HCT116 (cell line): Measurements from ENCODE around the gene PDCD10. TPM values are rescaled to one million over a fixed set of nuclear protein-coding genes. Genes with fewer than 3 reads are reported as not detected.

Experiments used
- ATAC-seq: fragments of 200-7000 bp; cut with Tn5 transposase; 2 replicates; pipeline ENCODE4 v1.9.1; 2020; ENCODE audit warnings: mild to moderate bottlenecking, moderate library complexity
- BruUV-seq: library from RNA; stranded (reverse); fragments of 400-500 nt; replicated peaks from 2 replicates; lab custom pipeline; 2021; lab: Mats Ljungman, UMichigan
- CTCF ChIA-PET: fragments of 300-600 bp; sonication (Branson Sonifier 250); formaldehyde crosslinking; loops from one replicate; lab custom pipeline; 2021; ENCODE audit warnings: antibody characterized with exemption; lab: Charles Lee
- POLR2A ChIA-PET: fragments of 300-600, 350-600 bp; sonication (Branson Sonifier 250); formaldehyde crosslinking; loops from one replicate; lab custom pipeline; 2021; ENCODE audit warnings: antibody characterized with exemption; lab: Charles Lee
- RAD21 ChIA-PET, 2 experiments: fragments of 300-600 bp; sonication (Branson Sonifier 250); formaldehyde crosslinking; loops; one replicate each; lab custom pipeline; 2023; ENCODE audit warnings: low total read pairs in 2 of 2; ENCODE audit not compliant: uncharacterized antibody in 2 of 2, unreplicated experiment in 2 of 2, low non-redundant PET in 1 of 2; lab: Charles Lee
- DNase-seq: peaks from one replicate; pipeline ENCODE4 v3.0.0-alpha.2; 2010; ENCODE audit warnings: low read depth, low spot score
- H2AFZ ChIP-seq: fragments of 200-600 bp; shearing (Covaris generic), sonication (generic); 2 replicates; pipeline ENCODE4 v1.6.1; 2017; ENCODE audit warnings: low read depth, mixed run types, mixed read lengths, antibody characterized with exemption, low read length; ENCODE audit not compliant: poor library complexity, severe bottlenecking
- H3K27ac ChIP-seq: 2 replicates; pipeline ENCODE4 v1.5.1; 2012; ENCODE audit warnings: low read depth, low read length
- H3K27me3 ChIP-seq: fragments of 200-600 bp; sonication (generic); 2 replicates; pipeline ENCODE4 v1.6.1; 2016; ENCODE audit warnings: mixed run types, low read length, mixed read lengths; ENCODE audit not compliant: insufficient read depth
- H3K36me3 ChIP-seq, 2 experiments: fragments of 200-500 bp in 1 of 2; fragments of 200-600 bp in 1 of 2; sonication (Bioruptor generic) in 1 of 2; sonication (generic) in 1 of 2; 2 replicates each; pipeline versions ENCODE4 v1.5.1 to v1.6.1; 2014 to 2016; ENCODE audit warnings: low read length in 2 of 2, inconsistent platforms in 1 of 2, mixed read lengths in 1 of 2, mixed run types in 1 of 2; ENCODE audit not compliant: insufficient read depth in 2 of 2, control insufficient read depth in 1 of 2
- H3K4me1 ChIP-seq, 2 experiments: fragments of 200-600 bp in 1 of 2; sonication (generic) in 1 of 2; 2 replicates each; pipeline versions ENCODE4 v1.5.1 to v1.6.1; 2012 to 2017; ENCODE audit warnings: low read length in 2 of 2, inconsistent platforms in 1 of 2, mild to moderate bottlenecking in 1 of 2, mixed read lengths in 1 of 2, mixed run types in 1 of 2, moderate library complexity in 1 of 2; ENCODE audit not compliant: insufficient read depth in 2 of 2, control insufficient read depth in 1 of 2
- H3K4me2 ChIP-seq: fragments of 200-600 bp; sonication (generic); 2 replicates; pipeline ENCODE4 v1.6.1; 2017; ENCODE audit warnings: mixed run types, low read length, mixed read lengths
- H3K4me3 ChIP-seq, 2 experiments: fragments of 200-600 bp in 1 of 2; sonication (generic) in 1 of 2; replicated peaks in 1 of 2; 2 replicates each; pipeline ENCODE4 v1.5.1; 2011 to 2016; ENCODE audit warnings: low read length in 2 of 2, control low read depth in 1 of 2, low read depth in 1 of 2, mild to moderate bottlenecking in 1 of 2, mixed read lengths in 1 of 2, mixed run types in 1 of 2
- H3K79me2 ChIP-seq: fragments of 200-600 bp; sonication (generic); 2 replicates; pipeline ENCODE4 v1.6.1; 2017; ENCODE audit warnings: mild to moderate bottlenecking, mixed run types, low read length, moderate library complexity, mixed read lengths; ENCODE audit not compliant: insufficient read depth
- H3K9ac ChIP-seq: fragments of 200-600 bp; sonication (generic); 2 replicates; pipeline ENCODE4 v1.6.1; 2016; ENCODE audit warnings: low read length, mixed read lengths
- H3K9me2 ChIP-seq: fragments of 200-600 bp; sonication (generic), shearing (Covaris generic); 2 replicates; pipeline ENCODE4 v1.6.1; 2017; ENCODE audit warnings: mixed run types, mild to moderate bottlenecking, moderate library complexity; ENCODE audit not compliant: insufficient read depth
- H3K9me3 ChIP-seq, 2 experiments: fragments of 200-500 bp in 1 of 2; fragments of 200-600 bp in 1 of 2; sonication (Bioruptor generic) in 1 of 2; sonication (generic) in 1 of 2; 2 replicates each; pipeline ENCODE4 v1.6.1; 2014 to 2017; ENCODE audit warnings: low read length in 2 of 2, mixed read lengths in 2 of 2, inconsistent platforms in 1 of 2, low read depth in 1 of 2, mild to moderate bottlenecking in 1 of 2, mixed run types in 1 of 2, moderate library complexity in 1 of 2; ENCODE audit not compliant: control insufficient read depth in 1 of 2, insufficient read depth in 1 of 2
- H4K20me1 ChIP-seq: fragments of 200-600 bp; sonication (generic), shearing (Covaris generic); 2 replicates; pipeline ENCODE4 v1.6.1; 2017; ENCODE audit warnings: mixed run types, mild to moderate bottlenecking, moderate library complexity; ENCODE audit not compliant: insufficient read depth
- ATF3 ChIP-seq: IDR thresholded peaks from 2 replicates; pipeline ENCODE4 v1.6.1; 2012
- CBX3 ChIP-seq: IDR thresholded peaks from 2 replicates; pipeline ENCODE4 v1.6.1; 2012; ENCODE audit warnings: low read depth
- EGR1 ChIP-seq: IDR thresholded peaks from 2 replicates; pipeline ENCODE4 v1.6.1; 2012; ENCODE audit warnings: low read depth
- ELF1 ChIP-seq: IDR thresholded peaks from 2 replicates; pipeline ENCODE4 v1.6.1; 2012; ENCODE audit warnings: low read depth, borderline replicate concordance
- EZH2 ChIP-seq: fragments of 200-600 bp; sonication (generic); IDR thresholded peaks from 2 replicates; pipeline ENCODE4 v1.6.1; 2017; ENCODE audit warnings: antibody characterized with exemption, mixed run types
- EZH2phosphoT487 ChIP-seq: fragments of 200-600 bp; IDR thresholded peaks from 2 replicates; pipeline ENCODE4 v1.6.1; 2018; ENCODE audit warnings: antibody characterized with exemption, borderline replicate concordance
- FOSL1 ChIP-seq: IDR thresholded peaks from 2 replicates; pipeline ENCODE4 v1.6.1; 2012; ENCODE audit warnings: low read depth
- JUND ChIP-seq: IDR thresholded peaks from 2 replicates; pipeline ENCODE4 v1.6.1; 2012
- POLR2A ChIP-seq: IDR thresholded peaks from 2 replicates; pipeline ENCODE4 v1.7.0; 2011; ENCODE audit warnings: borderline replicate concordance; ENCODE audit not compliant: insufficient read depth, insufficient read length; ENCODE audit errors: extremely low read depth
- RAD21 ChIP-seq: IDR thresholded peaks from 2 replicates; pipeline ENCODE4 v1.6.1; 2012; ENCODE audit warnings: low read depth, mild to moderate bottlenecking
- REST ChIP-seq: IDR thresholded peaks from 2 replicates; pipeline ENCODE4 v1.6.1; 2012; ENCODE audit warnings: low read depth
- SP1 ChIP-seq: IDR thresholded peaks from 2 replicates; pipeline ENCODE4 v1.6.1; 2012; ENCODE audit warnings: low read depth
- TCF7L2 ChIP-seq: IDR thresholded peaks from 2 replicates; pipeline ENCODE4 v1.7.0; 2011; ENCODE audit warnings: borderline replicate concordance, inconsistent platforms; ENCODE audit not compliant: insufficient read depth, insufficient read length; ENCODE audit errors: extremely low read depth
- YY1 ChIP-seq: IDR thresholded peaks from 2 replicates; pipeline ENCODE4 v1.6.1; 2011; ENCODE audit warnings: low read length, low read depth, moderate library complexity, mild to moderate bottlenecking; ENCODE audit not compliant: insufficient replicate concordance; ENCODE audit errors: extremely low read depth
- ZFX ChIP-seq: fragments of 450-650 bp; IDR thresholded peaks from 2 replicates; pipeline ENCODE4 v1.6.1; 2017
- ZNF274 ChIP-seq: fragments of 200-500 bp; sonication (Bioruptor generic); IDR thresholded peaks from 2 replicates; pipeline ENCODE4 v1.6.1; 2014; ENCODE audit warnings: mild to moderate bottlenecking, low read depth, low read length, inconsistent platforms
- intact Hi-C: fragments of 100-400 bp; cut with micrococcal nuclease; formaldehyde crosslinking; loops from 2 replicates; pipeline ENCODE4 v1.10.0; 2022
- total RNA-seq: library from RNA; stranded (reverse); gene quantifications from one replicate; pipeline ENCODE4 v1.2.1, GENCODE V29; 2021; ENCODE audit not compliant: unreplicated experiment
- TF ChIP-seq, protein P1 (sequence below): IDR thresholded peaks from 2 replicates; pipeline ENCODE4 v1.6.1; 2011; ENCODE audit warnings: mild to moderate bottlenecking, low read length, moderate library complexity; ENCODE audit not compliant: insufficient replicate concordance; ENCODE audit errors: extremely low read depth

The PDCD10 gene
- total RNA-seq, 1 experiment from 2014 or later: 59.0 TPM

DNA sequence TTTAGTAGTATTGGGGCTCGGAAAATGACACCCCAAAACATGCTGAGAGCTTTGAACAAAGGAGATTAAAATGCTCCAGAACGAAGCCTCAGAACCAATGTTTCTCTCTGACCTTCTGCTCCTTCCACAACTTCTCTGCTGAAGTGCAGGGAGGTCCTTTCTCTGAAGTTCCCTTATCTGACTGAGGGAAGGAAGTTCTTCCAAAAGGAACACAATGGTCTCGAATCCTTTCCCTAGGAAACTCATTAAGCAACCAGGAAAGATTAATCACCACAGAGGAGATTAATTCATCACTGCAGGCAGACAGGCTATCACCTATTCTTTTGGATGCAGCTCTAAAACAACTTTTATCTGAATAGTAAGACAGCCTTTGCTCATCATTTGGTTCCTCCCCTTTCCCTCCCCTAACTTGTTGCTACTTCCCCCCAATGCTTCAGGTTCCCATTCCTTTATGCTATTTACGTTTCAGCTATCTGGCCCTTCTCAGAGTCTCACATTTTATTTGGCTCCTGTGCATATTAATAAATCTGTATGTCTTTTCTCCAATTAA, 62.7 kb downstream of the PDCD10 start:
- H2AFZ ChIP-seq: no peak overlapping the region
- no peaks in the 10 kb centered on the region for H4K20me1 ChIP-seq
- ATAC-seq: no peak
- CTCF ChIA-PET: no interaction called here
- intact Hi-C loops: no loop called here
- no peaks in the 10 kb centered on the region for H3K9me2 ChIP-seq
- POLR2A ChIA-PET: no interaction called here
- TF ChIP-seq REST: no peak
- no peak for TF ChIP-seq CBX3
- no peak for TF ChIP-seq EZH2
- no peak for TF ChIP-seq RAD21
- no peak for TF ChIP-seq ZNF274
- TF ChIP-seq JUND: no peak
- no peak for TF ChIP-seq ZFX
- no peak for TF ChIP-seq SP1
- no peak for TF ChIP-seq ELF1
- TF ChIP-seq POLR2A: no peak
- TF ChIP-seq YY1: no peak
- TF ChIP-seq FOSL1: no peak
- TF ChIP-seq ATF3: no peak
- TF ChIP-seq EZH2phosphoT487: no peak
- TF ChIP-seq, protein P1, sequence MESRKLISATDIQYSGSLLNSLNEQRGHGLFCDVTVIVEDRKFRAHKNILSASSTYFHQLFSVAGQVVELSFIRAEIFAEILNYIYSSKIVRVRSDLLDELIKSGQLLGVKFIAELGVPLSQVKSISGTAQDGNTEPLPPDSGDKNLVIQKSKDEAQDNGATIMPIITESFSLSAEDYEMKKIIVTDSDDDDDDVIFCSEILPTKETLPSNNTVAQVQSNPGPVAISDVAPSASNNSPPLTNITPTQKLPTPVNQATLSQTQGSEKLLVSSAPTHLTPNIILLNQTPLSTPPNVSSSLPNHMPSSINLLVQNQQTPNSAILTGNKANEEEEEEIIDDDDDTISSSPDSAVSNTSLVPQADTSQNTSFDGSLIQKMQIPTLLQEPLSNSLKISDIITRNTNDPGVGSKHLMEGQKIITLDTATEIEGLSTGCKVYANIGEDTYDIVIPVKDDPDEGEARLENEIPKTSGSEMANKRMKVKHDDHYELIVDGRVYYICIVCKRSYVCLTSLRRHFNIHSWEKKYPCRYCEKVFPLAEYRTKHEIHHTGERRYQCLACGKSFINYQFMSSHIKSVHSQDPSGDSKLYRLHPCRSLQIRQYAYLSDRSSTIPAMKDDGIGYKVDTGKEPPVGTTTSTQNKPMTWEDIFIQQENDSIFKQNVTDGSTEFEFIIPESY: no peak
- TF ChIP-seq EGR1: no peak
- TF ChIP-seq TCF7L2: no peak
- no peak overlapping the region for H3K27ac ChIP-seq
- H3K4me1 ChIP-seq: no peaks in the 10 kb centered on the region
- peaks cover 0 to 3% of the 10 kb centered on the region in 2 experiments; a peak in 1 of 4 replicates for H3K9me3 ChIP-seq
- no TSS peak for BruUV-seq
- H3K4me2 ChIP-seq: no peak overlapping the region
- H3K9ac ChIP-seq: no peak overlapping the region
- DNase-seq: no peak
- H3K79me2 ChIP-seq: no peaks in the 10 kb centered on the region
- no peak overlapping the region for H3K4me3 ChIP-seq
- H3K27me3 ChIP-seq: no peaks in the 10 kb centered on the region
- RAD21 ChIA-PET: no interaction called here
- peaks cover 4 to 21% of the 10 kb centered on the region in 2 experiments; a peak in 2 of 4 replicates for H3K36me3 ChIP-seq
